SK-N-SH treated with all-trans-retinoic acid at 6 μM for 48 hours (cell line): ENCODE data around the gene GNAT3.

Experiments
- ATAC-seq: fragments of 200-7000 bp; cut with Tn5 transposase; 3 replicates; pipeline ENCODE4 v1.9.1; 2020; ENCODE audit warnings: mild to moderate bottlenecking, moderate library complexity
- BACH2 ChIP-seq: fragments of 250-450 bp; sonication (Bioruptor Pico); IDR thresholded peaks from 2 replicates; pipeline ENCODE4 v1.9.0; 2021; ENCODE audit warnings: mild to moderate bottlenecking, borderline replicate concordance
- GLIS3 ChIP-seq: fragments of 250-450 bp; sonication (Bioruptor Pico); IDR thresholded peaks from 2 replicates; pipeline ENCODE4 v1.5.0; 2020; ENCODE audit warnings: mild to moderate bottlenecking, moderate library complexity
- OSR1 ChIP-seq: fragments of 250-450 bp; sonication (Bioruptor Pico); IDR thresholded peaks from 2 replicates; pipeline ENCODE4 v1.8.0; 2022; ENCODE audit warnings: moderate library complexity, mild to moderate bottlenecking, inconsistent platforms
- PPARA ChIP-seq: fragments of 250-450 bp; sonication (Bioruptor Pico); IDR thresholded peaks from 2 replicates; pipeline ENCODE4 v1.5.0; 2020; ENCODE audit warnings: mild to moderate bottlenecking, borderline replicate concordance
- RARB ChIP-seq: fragments of 250-450 bp; sonication (Bioruptor Pico); IDR thresholded peaks from 2 replicates; pipeline ENCODE4 v1.8.0; 2021; ENCODE audit warnings: mild to moderate bottlenecking, moderate library complexity
- SNAI2 ChIP-seq: fragments of 250-450 bp; sonication (Bioruptor Pico); IDR thresholded peaks from 2 replicates; pipeline ENCODE4 v1.5.0; 2020; ENCODE audit warnings: mild to moderate bottlenecking, moderate library complexity
- TCF4 ChIP-seq: fragments of 250-450 bp; sonication (Bioruptor Pico); IDR thresholded peaks from 2 replicates; pipeline ENCODE4 v1.8.0; 2021; ENCODE audit warnings: mild to moderate bottlenecking, moderate library complexity, borderline replicate concordance
- TOX ChIP-seq: fragments of 250-450 bp; sonication (Bioruptor Pico); IDR thresholded peaks from 2 replicates; pipeline ENCODE4 v1.8.0; 2021; ENCODE audit warnings: mild to moderate bottlenecking, moderate library complexity, borderline replicate concordance
- ZC3H10 ChIP-seq: fragments of 250-450 bp; sonication (Bioruptor Pico); IDR thresholded peaks from 2 replicates; pipeline ENCODE4 v1.5.1; 2021; ENCODE audit warnings: mild to moderate bottlenecking, moderate library complexity
- ZFP3 ChIP-seq: fragments of 250-450 bp; sonication (Bioruptor Pico); IDR thresholded peaks from 2 replicates; pipeline ENCODE4 v1.5.0; 2020; ENCODE audit warnings: mild to moderate bottlenecking, moderate library complexity
- ZNF565 ChIP-seq: fragments of 450-650 bp; formaldehyde crosslinking; conservative IDR thresholded peaks from 2 replicates; pipeline ENCODE4 v1.5.0; 2020; ENCODE audit warnings: low read depth, mild to moderate bottlenecking, moderate library complexity
- ZNF8 ChIP-seq: fragments of 450-650 bp; formaldehyde crosslinking; IDR thresholded peaks from 2 replicates; pipeline ENCODE4 v1.5.0; 2020; ENCODE audit warnings: mild to moderate bottlenecking, moderate library complexity
- TF ChIP-seq, protein P1 (sequence below): fragments of 250-450 bp; sonication (Bioruptor Pico); IDR thresholded peaks from 2 replicates; pipeline ENCODE4 v1.5.0; 2020; ENCODE audit warnings: mild to moderate bottlenecking, moderate library complexity
- TF ChIP-seq, protein P2 (sequence below): fragments of 250-450 bp; sonication (Bioruptor Pico); IDR thresholded peaks from 2 replicates; pipeline ENCODE4 v1.5.1; 2021; ENCODE audit warnings: mild to moderate bottlenecking, moderate library complexity
- TF ChIP-seq, protein P3 (sequence below): fragments of 250-450 bp; sonication (Bioruptor Pico); IDR thresholded peaks from 2 replicates; pipeline ENCODE4 v1.8.0; 2020; ENCODE audit warnings: mild to moderate bottlenecking, moderate library complexity, borderline replicate concordance
- TF ChIP-seq, protein P4 (sequence below): fragments of 250-450 bp; sonication (Bioruptor Pico); IDR thresholded peaks from 2 replicates; pipeline ENCODE4 v1.8.0; 2021; ENCODE audit warnings: low read depth, mild to moderate bottlenecking, moderate library complexity, borderline replicate concordance
- TF ChIP-seq, protein P5 (sequence below): fragments of 250-450 bp; sonication (Bioruptor Pico); IDR thresholded peaks from 2 replicates; pipeline ENCODE4 v1.5.1; 2020; ENCODE audit warnings: low read depth, mild to moderate bottlenecking, moderate library complexity

GNAT3 gene

DNA sequence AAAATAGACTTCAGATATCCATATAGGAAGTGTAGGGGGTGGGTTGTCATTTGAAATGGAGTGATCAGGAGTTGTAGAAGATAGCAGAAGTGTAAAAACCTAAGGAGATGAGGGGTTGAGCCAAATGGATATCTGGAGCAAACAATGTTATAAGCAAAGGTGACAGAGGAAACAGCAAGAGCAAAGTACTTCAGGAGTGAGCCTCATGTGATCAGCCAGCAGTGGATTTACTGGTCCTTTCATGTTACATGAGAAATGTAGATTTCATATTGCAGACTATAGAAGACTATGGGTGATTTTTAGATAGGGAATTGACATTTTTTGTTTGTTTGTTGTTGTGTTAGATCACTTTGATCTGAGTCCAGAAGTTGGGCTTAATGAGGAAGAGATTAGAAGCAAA, 47.7 kb downstream of the GNAT3 start (continued):
- TF ChIP-seq, protein P1, sequence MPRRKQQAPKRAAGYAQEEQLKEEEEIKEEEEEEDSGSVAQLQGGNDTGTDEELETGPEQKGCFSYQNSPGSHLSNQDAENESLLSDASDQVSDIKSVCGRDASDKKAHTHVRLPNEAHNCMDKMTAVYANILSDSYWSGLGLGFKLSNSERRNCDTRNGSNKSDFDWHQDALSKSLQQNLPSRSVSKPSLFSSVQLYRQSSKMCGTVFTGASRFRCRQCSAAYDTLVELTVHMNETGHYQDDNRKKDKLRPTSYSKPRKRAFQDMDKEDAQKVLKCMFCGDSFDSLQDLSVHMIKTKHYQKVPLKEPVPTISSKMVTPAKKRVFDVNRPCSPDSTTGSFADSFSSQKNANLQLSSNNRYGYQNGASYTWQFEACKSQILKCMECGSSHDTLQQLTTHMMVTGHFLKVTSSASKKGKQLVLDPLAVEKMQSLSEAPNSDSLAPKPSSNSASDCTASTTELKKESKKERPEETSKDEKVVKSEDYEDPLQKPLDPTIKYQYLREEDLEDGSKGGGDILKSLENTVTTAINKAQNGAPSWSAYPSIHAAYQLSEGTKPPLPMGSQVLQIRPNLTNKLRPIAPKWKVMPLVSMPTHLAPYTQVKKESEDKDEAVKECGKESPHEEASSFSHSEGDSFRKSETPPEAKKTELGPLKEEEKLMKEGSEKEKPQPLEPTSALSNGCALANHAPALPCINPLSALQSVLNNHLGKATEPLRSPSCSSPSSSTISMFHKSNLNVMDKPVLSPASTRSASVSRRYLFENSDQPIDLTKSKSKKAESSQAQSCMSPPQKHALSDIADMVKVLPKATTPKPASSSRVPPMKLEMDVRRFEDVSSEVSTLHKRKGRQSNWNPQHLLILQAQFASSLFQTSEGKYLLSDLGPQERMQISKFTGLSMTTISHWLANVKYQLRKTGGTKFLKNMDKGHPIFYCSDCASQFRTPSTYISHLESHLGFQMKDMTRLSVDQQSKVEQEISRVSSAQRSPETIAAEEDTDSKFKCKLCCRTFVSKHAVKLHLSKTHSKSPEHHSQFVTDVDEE: no peak
- TF ChIP-seq ZNF565 (CRISPR knock-in tag) (no peak), ZNF8 (CRISPR knock-in tag) (no peak), TOX (CRISPR knock-in tag) (no peak), BACH2 (CRISPR knock-in tag) (no peak), ZFP3 (CRISPR knock-in tag) (no peak)

DNA sequence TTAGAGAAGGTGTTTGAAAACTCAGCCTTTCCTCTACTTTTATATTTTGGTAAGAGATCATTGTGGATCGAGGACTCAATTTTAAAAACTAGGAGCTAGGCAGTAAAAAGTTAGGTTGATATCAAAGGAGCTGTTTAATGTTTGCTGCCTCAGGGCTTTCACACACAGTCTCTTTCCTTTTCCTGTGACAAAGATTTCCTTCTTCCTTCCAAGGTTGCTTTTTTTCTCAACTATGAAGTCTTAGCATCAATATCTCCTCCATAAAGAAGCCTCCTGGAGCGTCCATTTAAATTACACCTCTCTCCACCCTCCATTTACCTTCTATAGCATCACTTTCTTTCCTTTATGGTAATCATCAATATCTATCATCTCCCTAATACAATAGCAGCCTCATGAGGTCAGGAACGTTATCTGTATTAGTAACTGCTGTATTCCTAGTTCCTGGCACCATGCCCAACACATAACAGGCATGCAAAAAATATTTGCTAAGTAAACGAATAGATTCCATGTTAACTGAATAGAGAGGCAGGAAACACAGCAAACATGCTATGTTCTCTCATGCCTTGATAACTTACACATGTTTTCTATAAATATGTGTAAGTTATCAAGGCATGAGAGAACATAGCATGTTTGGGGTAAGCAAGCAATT, 48.5 kb downstream of the GNAT3 start:
- no peak for TF ChIP-seq SNAI2 (CRISPR knock-in tag)
- no peak for TF ChIP-seq PPARA
- TF ChIP-seq, protein P1: no peak
- no peak for TF ChIP-seq ZNF8 (CRISPR knock-in tag)
- no peak for TF ChIP-seq ZC3H10
- TF ChIP-seq BACH2 (CRISPR knock-in tag): no peak
- no peak for TF ChIP-seq GLIS3 (CRISPR knock-in tag)
- no peak for TF ChIP-seq RARB
- no peak for TF ChIP-seq ZFP3 (CRISPR knock-in tag)
- no peak for TF ChIP-seq TOX (CRISPR knock-in tag)
- TF ChIP-seq, protein P2, sequence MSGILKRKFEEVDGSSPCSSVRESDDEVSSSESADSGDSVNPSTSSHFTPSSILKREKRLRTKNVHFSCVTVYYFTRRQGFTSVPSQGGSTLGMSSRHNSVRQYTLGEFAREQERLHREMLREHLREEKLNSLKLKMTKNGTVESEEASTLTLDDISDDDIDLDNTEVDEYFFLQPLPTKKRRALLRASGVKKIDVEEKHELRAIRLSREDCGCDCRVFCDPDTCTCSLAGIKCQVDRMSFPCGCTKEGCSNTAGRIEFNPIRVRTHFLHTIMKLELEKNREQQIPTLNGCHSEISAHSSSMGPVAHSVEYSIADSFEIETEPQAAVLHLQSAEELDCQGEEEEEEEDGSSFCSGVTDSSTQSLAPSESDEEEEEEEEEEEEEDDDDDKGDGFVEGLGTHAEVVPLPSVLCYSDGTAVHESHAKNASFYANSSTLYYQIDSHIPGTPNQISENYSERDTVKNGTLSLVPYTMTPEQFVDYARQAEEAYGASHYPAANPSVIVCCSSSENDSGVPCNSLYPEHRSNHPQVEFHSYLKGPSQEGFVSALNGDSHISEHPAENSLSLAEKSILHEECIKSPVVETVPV: no peak
- TF ChIP-seq, protein P3, sequence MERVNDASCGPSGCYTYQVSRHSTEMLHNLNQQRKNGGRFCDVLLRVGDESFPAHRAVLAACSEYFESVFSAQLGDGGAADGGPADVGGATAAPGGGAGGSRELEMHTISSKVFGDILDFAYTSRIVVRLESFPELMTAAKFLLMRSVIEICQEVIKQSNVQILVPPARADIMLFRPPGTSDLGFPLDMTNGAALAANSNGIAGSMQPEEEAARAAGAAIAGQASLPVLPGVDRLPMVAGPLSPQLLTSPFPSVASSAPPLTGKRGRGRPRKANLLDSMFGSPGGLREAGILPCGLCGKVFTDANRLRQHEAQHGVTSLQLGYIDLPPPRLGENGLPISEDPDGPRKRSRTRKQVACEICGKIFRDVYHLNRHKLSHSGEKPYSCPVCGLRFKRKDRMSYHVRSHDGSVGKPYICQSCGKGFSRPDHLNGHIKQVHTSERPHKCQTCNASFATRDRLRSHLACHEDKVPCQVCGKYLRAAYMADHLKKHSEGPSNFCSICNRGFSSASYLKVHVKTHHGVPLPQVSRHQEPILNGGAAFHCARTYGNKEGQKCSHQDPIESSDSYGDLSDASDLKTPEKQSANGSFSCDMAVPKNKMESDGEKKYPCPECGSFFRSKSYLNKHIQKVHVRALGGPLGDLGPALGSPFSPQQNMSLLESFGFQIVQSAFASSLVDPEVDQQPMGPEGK: no peak
- TF ChIP-seq OSR1 (CRISPR knock-in tag): no peak
- TF ChIP-seq, protein P4, sequence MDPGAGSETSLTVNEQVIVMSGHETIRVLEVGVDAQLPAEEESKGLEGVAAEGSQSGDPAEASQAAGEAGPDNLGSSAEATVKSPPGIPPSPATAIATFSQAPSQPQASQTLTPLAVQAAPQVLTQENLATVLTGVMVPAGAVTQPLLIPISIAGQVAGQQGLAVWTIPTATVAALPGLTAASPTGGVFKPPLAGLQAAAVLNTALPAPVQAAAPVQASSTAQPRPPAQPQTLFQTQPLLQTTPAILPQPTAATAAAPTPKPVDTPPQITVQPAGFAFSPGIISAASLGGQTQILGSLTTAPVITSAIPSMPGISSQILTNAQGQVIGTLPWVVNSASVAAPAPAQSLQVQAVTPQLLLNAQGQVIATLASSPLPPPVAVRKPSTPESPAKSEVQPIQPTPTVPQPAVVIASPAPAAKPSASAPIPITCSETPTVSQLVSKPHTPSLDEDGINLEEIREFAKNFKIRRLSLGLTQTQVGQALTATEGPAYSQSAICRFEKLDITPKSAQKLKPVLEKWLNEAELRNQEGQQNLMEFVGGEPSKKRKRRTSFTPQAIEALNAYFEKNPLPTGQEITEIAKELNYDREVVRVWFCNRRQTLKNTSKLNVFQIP (CRISPR knock-in tag): no peak
- no peak for TF ChIP-seq TCF4 (CRISPR knock-in tag)
- no peak for TF ChIP-seq ZNF565 (CRISPR knock-in tag)
- TF ChIP-seq, protein P5, sequence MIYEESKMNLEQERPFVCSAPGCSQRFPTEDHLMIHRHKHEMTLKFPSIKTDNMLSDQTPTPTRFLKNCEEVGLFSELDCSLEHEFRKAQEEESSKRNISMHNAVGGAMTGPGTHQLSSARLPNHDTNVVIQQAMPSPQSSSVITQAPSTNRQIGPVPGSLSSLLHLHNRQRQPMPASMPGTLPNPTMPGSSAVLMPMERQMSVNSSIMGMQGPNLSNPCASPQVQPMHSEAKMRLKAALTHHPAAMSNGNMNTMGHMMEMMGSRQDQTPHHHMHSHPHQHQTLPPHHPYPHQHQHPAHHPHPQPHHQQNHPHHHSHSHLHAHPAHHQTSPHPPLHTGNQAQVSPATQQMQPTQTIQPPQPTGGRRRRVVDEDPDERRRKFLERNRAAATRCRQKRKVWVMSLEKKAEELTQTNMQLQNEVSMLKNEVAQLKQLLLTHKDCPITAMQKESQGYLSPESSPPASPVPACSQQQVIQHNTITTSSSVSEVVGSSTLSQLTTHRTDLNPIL (CRISPR knock-in tag): no peak
- ATAC-seq: no peak
